H1 (cell line): ENCODE measurements around the gene CACNA1G.

ENCODE experiments used
- ATF2 ChIP-seq: IDR thresholded peaks from 2 replicates; pipeline ENCODE4 v1.6.1; 2012; ENCODE audit warnings: low read length, inconsistent platforms
- EZH2 ChIP-seq: fragments of 200-600 bp; sonication (generic); IDR thresholded peaks from 2 replicates; pipeline ENCODE4 v1.7.1; 2012; ENCODE audit warnings: low read depth, mild to moderate bottlenecking, moderate library complexity, low read length, inconsistent platforms; ENCODE audit not compliant: severe bottlenecking
- HDAC6 ChIP-seq: IDR thresholded peaks from one replicate; pipeline ENCODE4 v1.7.1; 2012; ENCODE audit warnings: low read depth, mild to moderate bottlenecking, inconsistent platforms, low read length, moderate library complexity
- JUND ChIP-seq: IDR thresholded peaks from 2 replicates; pipeline ENCODE4 v1.6.1; 2011; ENCODE audit warnings: mild to moderate bottlenecking, improper control_type of control experiment, low read length
- POLR2AphosphoS5 ChIP-seq: IDR thresholded peaks from 2 replicates; pipeline ENCODE4 v1.6.1; 2011; ENCODE audit warnings: low read depth, low read length
- ZNF274 ChIP-seq: IDR thresholded peaks from 2 replicates; pipeline ENCODE4 v1.7.0; 2012; ENCODE audit warnings: low read length, borderline replicate concordance; ENCODE audit errors: extremely low read depth
- TF ChIP-seq, protein P1 (sequence below), 3 experiments: IDR thresholded peaks; 1 replicate in 2 of 3; 2 replicates in 1 of 3; pipeline versions ENCODE4 v1.5.1 to v1.6.1; 2011; ENCODE audit warnings: low read length in 3 of 3, mild to moderate bottlenecking in 3 of 3, inconsistent platforms in 2 of 3, low read depth in 1 of 3, moderate library complexity in 1 of 3; ENCODE audit not compliant: insufficient read depth in 1 of 3; ENCODE audit errors: control extremely low read depth in 1 of 3
- TF ChIP-seq, protein P2 (sequence below): IDR thresholded peaks from 2 replicates; pipeline ENCODE4 v1.6.1; 2011; ENCODE audit warnings: low read depth, mild to moderate bottlenecking, low read length; ENCODE audit not compliant: insufficient read depth

DNA sequence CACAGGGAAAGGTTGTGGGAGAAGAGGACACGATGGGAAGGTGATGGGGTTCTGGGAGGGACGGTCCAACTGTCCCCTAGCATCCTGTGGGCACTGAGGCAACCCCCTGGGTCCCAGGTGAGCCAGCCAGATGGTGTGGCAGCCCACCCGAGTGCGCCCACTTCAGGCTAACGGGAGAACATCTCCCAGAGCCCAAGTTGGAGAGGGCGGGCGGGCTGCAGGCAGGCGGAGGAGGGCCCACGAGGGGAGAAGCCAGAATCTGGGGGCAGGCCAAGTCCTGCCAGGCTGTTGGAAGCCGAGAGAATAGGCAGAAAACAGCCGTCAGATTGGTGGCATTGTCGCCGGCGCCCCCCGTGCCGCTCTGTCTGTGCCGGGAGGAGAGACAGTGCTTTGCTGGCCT, 60.3 kb downstream of the CACNA1G start:
- no peak for TF ChIP-seq JUND
- no peak for TF ChIP-seq POLR2AphosphoS5
- no peak for TF ChIP-seq EZH2
- TF ChIP-seq, protein P1, sequence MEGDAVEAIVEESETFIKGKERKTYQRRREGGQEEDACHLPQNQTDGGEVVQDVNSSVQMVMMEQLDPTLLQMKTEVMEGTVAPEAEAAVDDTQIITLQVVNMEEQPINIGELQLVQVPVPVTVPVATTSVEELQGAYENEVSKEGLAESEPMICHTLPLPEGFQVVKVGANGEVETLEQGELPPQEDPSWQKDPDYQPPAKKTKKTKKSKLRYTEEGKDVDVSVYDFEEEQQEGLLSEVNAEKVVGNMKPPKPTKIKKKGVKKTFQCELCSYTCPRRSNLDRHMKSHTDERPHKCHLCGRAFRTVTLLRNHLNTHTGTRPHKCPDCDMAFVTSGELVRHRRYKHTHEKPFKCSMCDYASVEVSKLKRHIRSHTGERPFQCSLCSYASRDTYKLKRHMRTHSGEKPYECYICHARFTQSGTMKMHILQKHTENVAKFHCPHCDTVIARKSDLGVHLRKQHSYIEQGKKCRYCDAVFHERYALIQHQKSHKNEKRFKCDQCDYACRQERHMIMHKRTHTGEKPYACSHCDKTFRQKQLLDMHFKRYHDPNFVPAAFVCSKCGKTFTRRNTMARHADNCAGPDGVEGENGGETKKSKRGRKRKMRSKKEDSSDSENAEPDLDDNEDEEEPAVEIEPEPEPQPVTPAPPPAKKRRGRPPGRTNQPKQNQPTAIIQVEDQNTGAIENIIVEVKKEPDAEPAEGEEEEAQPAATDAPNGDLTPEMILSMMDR (IDR thresholded peaks at IDR 0.05; ENCODE audit: control extremely low read depth in 1 of 3, insufficient read depth in 1 of 3, low read depth in 1 of 3, low read length in 3 of 3): peak; percentile 76 to 81 (median 77)
- TF ChIP-seq ZNF274: no peak
- TF ChIP-seq, protein P2, sequence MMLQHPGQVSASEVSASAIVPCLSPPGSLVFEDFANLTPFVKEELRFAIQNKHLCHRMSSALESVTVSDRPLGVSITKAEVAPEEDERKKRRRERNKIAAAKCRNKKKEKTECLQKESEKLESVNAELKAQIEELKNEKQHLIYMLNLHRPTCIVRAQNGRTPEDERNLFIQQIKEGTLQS: no peak
- no peak for TF ChIP-seq HDAC6
- TF ChIP-seq ATF2: no peak
